GM21526 (cell line): ENCODE measurements around the gene RPS6KA2.

Experiments used
- ATAC-seq: cut with Tn5 transposase; IDR thresholded peaks from one replicate; pipeline ENCODE4 v1.9.1; 2021; ENCODE audit warnings: moderate library complexity; ENCODE audit not compliant: unreplicated experiment, low FRiP score

RPS6KA2 gene

GRCh38 chr6:166627033-166627874, at the start of gene RPS6KA2:
Gene RPS6KA2, minus strand, starts transcription at chr6:166627251. Its CDS starts 232 bp downstream, at chr6:166627019.
- ATAC-seq, result peak; percentile 89

- no peak for ATAC-seq
Observed at GRCh38 chr6:166676270-166676860, 49.3 kb upstream of the RPS6KA2 start.

DNA sequence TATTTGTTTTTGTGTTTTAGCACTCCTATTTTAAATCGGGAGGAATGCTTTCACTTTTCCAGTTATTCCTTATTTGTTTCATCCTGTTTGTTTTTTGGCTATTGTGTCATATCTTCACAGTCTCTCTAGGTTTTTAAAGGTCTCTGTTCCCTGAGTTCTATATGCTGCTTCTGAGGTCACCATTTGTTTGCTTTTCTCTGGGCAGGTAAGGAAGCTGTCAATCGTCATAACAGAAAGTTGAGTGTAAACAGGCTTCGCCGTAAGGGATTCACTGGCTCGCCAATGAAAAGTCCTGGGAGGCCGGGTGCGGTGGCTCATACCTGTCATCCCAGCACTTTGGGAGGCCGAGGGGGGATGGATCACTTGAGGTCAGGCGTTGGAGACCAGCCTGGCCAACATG, 48.7 kb upstream of the RPS6KA2 start:
- ATAC-seq, result no peak

- no peak for ATAC-seq
Observed at GRCh38 chr6:166673309-166673708, 46.3 kb upstream of the RPS6KA2 start.

GRCh38 chr6:166672624-166673206, 45.7 kb upstream of the RPS6KA2 start:
- no peak for ATAC-seq

DNA sequence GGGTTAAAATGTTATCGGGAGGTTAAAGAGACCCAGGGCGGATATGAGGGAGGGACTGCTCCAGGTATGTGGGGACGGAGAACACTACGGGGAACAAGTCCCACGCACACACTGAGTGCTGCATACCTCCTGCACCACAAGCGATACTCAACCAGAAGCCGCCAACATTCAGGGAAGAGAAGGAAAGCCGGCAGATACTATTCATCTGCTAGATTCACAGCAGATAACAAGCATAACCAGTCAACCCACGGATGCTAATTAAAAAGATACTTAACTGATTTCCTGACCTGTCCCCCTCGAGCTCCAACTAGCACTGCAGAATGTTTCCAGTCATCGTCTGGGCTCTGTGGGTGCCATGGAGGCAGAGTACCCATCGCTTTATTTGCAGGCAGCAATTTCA, 45.1 kb upstream of the RPS6KA2 start:
- no peak for ATAC-seq

GRCh38 chr6:166671434-166672081, 44.5 kb upstream of the RPS6KA2 start:
- ATAC-seq, result no peak

DNA sequence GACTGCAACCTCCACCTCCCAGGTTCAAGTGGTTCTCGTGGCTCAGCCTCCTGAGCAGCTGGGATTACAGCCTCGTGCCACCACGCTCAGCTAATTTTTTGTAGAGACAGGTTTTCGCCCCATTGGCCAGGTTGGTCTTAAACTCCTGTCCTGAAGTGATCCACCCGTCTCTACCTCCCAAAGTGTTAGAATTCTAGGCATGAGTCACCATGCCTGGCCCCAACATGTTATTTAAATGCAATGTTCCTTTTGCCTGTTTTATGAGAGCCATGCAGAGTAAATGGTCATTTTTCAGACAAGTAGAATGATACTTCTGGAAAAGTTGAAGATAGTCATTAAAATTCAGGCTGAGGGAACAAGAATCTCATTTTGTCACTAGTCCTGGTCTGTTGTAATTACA, 43.8 kb upstream of the RPS6KA2 start:
- no peak for ATAC-seq

- ATAC-seq, result no peak
Observed at GRCh38 chr6:166670013-166670412, 43.0 kb upstream of the RPS6KA2 start.

DNA sequence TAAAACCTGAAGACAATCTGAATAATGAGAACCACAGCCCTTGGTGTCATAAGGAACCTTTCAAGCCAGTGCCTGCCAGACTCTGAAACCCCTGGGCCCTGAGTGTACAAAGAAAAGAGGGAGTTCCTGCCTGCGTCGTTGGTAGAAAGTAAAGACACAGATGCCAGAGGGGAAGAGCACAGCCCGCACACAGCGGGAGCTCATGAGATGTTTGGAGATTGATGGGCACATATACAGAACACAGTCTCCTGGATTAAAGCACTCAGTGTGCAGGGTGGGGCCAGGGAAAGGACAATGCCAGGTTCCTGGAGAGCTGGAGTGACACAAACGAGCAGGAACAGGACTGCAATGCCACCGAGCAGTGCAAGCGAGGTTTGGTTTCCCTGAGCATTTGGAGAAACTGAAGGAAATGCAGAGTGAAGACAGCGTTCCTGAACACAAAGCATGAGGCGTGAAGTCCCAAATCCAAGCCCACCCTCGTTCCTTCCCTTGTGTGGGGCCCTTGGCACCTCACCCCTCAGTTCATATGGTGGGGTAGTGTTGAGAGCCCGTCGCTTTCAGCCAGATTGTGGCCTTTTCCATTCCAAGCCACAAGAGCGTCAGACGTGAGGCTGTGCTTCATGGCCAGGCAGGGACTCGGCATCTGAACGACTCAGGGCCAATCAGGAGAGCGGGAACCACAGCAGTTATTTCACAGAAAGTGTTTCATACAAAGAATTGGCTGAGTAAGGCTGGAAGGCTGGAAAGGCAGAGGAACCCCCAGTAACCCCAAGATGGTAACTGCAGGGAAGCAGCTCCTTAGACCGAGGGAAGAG, 41.0 kb upstream of the RPS6KA2 start:
- no peak for ATAC-seq

DNA sequence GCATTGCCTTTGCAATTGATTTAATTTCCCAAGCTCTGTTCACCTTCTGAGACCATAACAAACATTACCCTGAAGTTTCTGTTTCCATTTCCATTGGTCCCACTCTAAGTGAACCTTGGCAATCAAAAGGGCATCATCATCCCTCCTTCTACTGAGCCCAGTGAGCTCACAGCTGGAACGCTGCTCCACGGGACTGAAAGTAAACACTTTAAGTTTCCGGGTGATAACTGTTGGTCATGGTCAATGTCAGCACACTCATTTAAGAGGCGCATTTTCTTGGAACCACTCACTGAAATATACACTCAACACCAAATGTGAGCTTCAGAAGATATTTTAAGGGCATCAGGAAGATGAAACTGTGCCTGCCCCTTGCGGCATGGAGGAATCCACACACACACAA, 37.1 kb upstream of the RPS6KA2 start:
- ATAC-seq, result no peak

DNA sequence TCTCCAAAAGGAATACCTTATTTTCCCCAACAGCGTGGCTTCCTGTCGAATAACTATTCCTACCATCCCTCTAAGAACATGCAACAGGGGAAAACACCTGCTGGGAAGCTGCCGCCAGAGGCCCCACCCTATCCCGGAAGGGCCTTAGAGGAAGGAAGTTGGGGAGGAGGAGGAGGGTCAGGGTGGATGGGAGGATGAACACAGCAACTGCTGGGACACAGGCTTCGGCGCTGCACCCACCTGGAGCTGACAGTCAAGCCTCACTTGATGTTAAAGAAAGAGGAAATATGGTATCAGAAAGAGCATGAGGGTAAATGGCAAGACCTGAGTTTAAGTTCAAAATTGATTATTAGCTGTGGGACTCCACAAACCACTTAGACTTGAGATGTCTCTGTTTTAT, 36.5 kb upstream of the RPS6KA2 start:
- ATAC-seq, result no peak

GRCh38 chr6:166662690-166663089, 35.6 kb upstream of the RPS6KA2 start:
- no peak for ATAC-seq

DNA sequence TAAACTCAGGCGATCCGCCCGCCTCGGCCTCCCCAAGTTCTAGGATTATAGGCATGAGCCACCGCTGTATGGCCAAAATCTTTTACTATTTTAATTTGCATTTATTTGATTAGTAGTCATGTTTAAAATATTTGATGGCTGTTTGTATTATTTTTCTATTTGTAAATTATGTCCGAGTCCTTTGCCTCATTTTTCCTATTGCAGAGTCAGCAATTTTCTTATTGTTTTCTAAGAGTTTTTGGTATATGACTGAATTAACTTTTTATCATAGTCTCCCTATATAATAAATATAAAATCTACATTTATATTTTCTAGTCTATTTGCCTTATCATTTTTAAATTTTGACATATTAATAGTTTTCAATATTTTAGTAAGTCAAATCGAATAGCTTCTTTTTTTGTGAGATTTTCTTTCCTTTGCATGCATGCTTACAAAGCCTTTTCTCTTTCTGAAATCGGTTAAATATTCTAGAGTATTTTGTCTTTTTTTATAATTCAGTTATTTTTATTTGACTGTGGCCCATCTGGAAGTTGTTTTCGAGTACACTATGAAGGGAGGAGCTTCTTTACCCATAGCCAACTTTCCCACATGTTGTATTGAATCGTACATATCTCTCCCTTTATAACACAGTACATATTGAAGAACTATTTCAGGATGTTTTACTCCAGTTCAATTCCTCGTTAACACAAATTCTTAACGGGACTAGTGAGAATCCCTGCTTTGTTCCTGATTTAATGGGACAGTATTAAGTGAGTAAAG, 34.5 kb upstream of the RPS6KA2 start:
- ATAC-seq, result no peak

DNA sequence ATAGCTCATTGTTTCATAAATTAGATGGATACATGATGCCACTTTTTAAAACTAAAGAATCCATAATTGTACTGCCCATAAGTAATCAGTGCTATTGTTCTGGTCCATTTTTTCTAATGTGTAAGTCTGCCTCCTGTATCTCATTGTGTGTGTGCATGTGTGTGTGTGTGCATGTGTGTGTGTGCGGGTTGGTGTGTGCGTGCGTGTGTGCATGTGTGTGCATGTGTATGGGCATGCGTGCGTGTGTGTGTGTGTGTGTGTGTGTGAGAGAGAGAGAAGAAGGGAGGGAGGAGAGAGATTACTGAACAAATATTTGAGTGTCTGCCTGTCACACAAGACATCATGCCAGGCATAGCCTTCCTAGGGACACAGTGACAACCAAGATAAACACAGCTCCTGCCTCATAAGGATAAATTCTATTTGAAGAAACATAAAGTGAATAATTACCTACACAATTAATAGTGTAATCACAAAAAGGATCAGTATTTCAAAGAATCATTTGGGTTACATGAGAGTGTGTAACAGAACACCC, 33.2 kb upstream of the RPS6KA2 start:
- no peak for ATAC-seq

GRCh38 chr6:166659581-166659980, 32.5 kb upstream of the RPS6KA2 start:
- ATAC-seq, result no peak

GRCh38 chr6:166658792-166659150, 31.7 kb upstream of the RPS6KA2 start:
- no peak for ATAC-seq

DNA sequence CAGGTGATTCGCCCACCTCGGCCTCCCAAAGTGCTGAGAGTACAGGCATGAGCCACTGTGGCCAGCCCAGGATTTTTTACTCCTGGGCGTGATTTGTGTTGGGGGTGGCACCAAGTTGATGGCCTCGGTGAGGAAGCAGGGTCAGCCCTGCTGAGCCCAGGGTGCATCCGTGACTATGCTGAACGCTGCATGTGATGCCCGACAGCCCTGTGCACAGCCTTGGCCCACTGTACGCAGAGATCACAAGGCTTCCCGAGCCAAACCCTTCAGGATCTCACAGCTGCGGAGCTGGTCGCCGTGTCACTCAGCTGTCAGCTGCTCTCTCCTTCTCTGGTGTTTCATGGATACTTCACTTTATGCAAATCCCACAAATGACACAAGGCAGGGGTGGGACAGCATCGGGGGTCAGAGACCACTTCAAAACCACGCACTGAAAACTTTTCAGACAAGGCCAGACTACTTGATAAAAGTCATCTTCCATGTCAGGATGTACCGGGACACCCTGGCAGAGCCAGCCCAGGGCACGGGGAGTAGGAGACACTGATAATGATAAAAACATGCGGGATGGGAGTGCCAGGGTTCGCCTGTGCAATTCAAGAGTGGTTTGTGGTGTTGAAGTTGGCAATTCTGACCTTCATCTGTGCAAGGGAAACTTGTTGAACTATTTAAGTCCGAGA, 31.2 kb upstream of the RPS6KA2 start:
- ATAC-seq, result no peak

- ATAC-seq, result no peak
Observed at GRCh38 chr6:166657531-166657930, 30.5 kb upstream of the RPS6KA2 start.
